GM18520 (cell line): Measurements from ENCODE around the gene AFF3.

Experiments used
- ATAC-seq: cut with Tn5 transposase; IDR thresholded peaks from one replicate; pipeline ENCODE4 v1.9.1; 2021; ENCODE audit not compliant: unreplicated experiment

The AFF3 gene

GRCh38 chr2:100045000-100045399, 97.4 kb downstream of the AFF3 start:
- no peak for ATAC-seq

GRCh38 chr2:100043891-100044255, 98.5 kb downstream of the AFF3 start:
- no peak for ATAC-seq

GRCh38 chr2:100043081-100043890, 99.1 kb downstream of the AFF3 start:
- ATAC-seq: no peak

GRCh38 chr2:100042562-100042961, 99.8 kb downstream of the AFF3 start:
- no peak for ATAC-seq

GRCh38 chr2:100041946-100042345, 100.4 kb downstream of the AFF3 start:
- no peak for ATAC-seq

- no peak for ATAC-seq
These were observed 101.0 kb downstream of the AFF3 start for GRCh38 chr2:100041385-100041784.

- no peak for ATAC-seq
These were observed 101.5 kb downstream of the AFF3 start for GRCh38 chr2:100040906-100041305.

- no peak for ATAC-seq
These were observed 103.0 kb downstream of the AFF3 start for GRCh38 chr2:100039291-100039980.

- ATAC-seq: no peak
These were observed 104.4 kb downstream of the AFF3 start for GRCh38 chr2:100038011-100038410.

- ATAC-seq: no peak
These were observed 105.6 kb downstream of the AFF3 start for GRCh38 chr2:100036793-100037192.

GRCh38 chr2:100036026-100036425, 106.4 kb downstream of the AFF3 start:
- ATAC-seq: no peak

- ATAC-seq: no peak
These were observed 108.0 kb downstream of the AFF3 start for GRCh38 chr2:100034431-100034830.

GRCh38 chr2:100033976-100034375, 108.4 kb downstream of the AFF3 start:
- no peak for ATAC-seq

- no peak for ATAC-seq
These were observed 110.8 kb downstream of the AFF3 start for GRCh38 chr2:100031604-100032003.

GRCh38 chr2:100029460-100029859, 112.9 kb downstream of the AFF3 start:
- no peak for ATAC-seq

GRCh38 chr2:100021791-100022340, 120.5 kb downstream of the AFF3 start:
- ATAC-seq: no peak

- ATAC-seq: no peak
These were observed 122.9 kb downstream of the AFF3 start for GRCh38 chr2:100019499-100019898.

GRCh38 chr2:100018341-100019193, 123.8 kb downstream of the AFF3 start:
- no peak for ATAC-seq

GRCh38 chr2:100017633-100018032, 124.8 kb downstream of the AFF3 start:
- no peak for ATAC-seq

- ATAC-seq: no peak
These were observed 125.6 kb downstream of the AFF3 start for GRCh38 chr2:100016756-100017155.

GRCh38 chr2:100015849-100016248, 126.5 kb downstream of the AFF3 start:
- no peak for ATAC-seq
